ENCODE results near the gene ALS2.

DNA sequence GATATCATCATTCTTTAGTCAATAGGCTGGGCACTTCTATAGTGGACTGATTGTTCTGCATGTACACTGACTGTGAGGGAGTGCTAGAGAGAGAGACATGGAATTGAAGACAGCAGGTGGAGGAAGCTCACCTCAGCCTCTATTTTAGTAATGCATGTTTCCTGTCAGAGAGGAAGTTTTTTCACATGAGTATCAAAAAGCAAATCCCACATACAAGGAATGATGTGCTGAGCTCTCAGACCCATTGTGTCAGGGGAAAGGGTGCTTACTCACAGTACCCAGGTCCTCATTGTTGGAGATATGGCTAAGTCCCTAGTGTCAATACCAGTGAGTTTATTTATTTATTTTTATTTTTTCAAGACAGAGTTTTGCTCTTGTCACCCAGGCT, 15.7 kb upstream of the ALS2 start:
- TF ChIP-seq TARDBP (IDR thresholded peaks at IDR 0.05) = no peak
- no peak for TF ChIP-seq SUZ12 (IDR thresholded peaks at IDR 0.05)
- TF ChIP-seq ELF4 (IDR thresholded peaks at IDR 0.05) = no peak
- no peak for TF ChIP-seq FOXA1 (IDR thresholded peaks at IDR 0.05)
- TF ChIP-seq SP1 (IDR thresholded peaks at IDR 0.05) = no peak
- TF ChIP-seq FOXK2 (IDR thresholded peaks at IDR 0.05) = no peak

Measured in HEK293T (cell line).